ELR (cell line): Measurements from ENCODE around the gene RPL19.
"Not testable (repeated sequence)": the region's sequence is repeated elsewhere in the genome, so short reads cannot be mapped to it uniquely, and the experiment has no call there.

Experiments used
- DNase-seq: peaks from one replicate; pipeline ENCODE4 v3.0.0-alpha.2; 2015; ENCODE audit warnings: low read depth

RPL19 gene

DNA sequence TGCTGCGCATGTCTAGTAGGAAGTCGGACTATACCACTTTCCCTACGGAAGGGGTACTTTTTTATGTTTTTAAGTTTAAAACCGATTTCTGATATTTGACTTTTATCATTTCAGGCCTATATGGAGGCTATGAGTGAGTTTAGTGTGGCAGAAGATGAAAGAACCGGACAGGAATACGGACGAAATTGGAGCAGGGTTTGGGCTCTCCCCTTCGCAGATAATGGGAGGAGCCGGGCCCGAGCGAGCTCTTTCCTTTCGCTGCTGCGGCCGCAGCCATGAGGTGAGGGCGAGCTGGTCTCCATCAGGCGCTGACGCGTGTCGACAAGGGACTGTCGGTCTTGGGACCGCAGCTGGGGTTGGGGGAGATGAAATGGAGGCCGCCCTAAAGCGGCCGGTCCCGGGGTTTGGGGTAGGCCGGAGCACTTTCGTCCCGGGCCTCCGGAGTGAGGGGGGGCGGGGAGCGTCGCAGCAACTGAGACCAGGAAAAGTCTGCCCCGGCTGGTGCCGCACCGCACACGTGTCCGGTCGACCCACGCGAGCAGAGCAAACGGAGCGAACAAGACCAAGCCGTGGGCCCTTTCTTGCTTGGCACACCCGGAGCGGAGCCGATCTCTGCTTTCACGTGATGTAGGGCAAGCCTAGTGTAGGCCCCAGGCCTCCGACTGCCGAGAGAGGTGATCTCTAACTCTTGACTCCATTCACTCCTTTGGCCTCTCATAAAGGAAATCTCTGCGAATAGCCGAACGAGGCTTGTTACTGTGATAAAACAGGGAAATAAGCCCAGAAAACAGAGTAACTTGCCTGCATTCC lies at the start of gene RPL19:
TSS of gene RPL19 (plus strand) at position 214 of the 810 bp plus-strand sequence. CDS start at position 276, 62 bp downstream.
- peak; percentile 50 for DNase-seq

DNA sequence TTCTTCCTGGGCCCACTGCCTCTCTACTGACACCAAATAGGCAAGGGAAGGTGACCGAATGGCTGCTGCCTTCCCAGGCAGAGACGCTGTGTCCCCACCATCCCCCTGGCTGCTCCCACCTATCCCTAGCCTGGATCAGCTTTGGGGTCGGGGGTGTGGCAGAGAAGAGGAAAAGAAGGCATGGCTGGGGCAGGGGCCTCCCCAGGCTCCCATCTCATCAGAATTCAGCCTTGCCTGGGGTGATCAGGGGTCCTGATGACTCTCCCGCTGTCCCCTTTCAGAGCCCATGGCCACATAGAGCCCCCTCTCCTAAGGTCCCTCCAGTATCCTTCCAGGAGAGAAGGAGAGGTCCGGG lies 49.3 kb upstream of the RPL19 start:
- DNase-seq, result no peak

DNA sequence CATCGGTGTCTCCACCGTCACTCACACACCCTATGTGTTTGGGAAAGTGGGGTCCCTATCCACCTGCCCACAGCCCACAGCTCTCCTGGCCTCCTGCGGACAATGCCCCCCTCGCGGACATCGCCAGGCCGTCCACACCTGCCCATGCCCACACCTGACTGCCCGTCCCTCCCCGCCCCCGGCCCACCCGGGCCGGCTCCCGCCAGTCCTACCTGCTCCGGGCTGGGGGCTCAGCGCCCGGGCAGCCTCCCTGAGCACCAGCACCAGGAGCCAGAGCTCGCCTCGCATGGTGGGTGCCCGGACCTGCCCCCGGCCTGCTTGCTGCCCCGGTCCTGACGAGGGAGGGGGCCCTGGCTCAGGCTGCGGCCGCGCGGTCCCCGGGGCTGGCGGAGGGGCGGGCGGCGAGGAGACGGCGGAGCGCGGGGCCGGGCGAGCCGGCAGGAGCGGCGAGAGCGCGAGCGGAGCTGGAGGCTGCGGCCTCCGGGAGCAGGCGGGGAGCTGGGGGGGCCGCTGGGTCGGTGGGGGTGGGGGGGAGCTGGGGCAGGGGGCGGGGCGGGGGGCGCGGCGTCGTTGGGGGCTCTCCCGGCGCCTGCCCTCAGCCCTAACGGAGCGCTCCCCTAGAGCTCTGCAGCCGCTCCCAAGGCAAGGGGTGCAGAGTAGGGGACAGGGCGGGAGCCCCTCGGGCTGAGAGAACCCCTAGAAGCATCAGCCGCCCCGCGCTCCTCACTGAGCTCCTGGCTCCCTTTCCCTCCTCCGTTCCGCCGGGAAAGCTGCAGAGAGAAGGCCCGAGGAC lies 48.7 kb upstream of the RPL19 start, which contains the start of gene PLXDC1:
TSS of gene PLXDC1 (minus strand) at position 488 of the 793 bp plus-strand sequence. CDS start at position 288, 200 bp downstream.
- DNase-seq, result no peak

DNA sequence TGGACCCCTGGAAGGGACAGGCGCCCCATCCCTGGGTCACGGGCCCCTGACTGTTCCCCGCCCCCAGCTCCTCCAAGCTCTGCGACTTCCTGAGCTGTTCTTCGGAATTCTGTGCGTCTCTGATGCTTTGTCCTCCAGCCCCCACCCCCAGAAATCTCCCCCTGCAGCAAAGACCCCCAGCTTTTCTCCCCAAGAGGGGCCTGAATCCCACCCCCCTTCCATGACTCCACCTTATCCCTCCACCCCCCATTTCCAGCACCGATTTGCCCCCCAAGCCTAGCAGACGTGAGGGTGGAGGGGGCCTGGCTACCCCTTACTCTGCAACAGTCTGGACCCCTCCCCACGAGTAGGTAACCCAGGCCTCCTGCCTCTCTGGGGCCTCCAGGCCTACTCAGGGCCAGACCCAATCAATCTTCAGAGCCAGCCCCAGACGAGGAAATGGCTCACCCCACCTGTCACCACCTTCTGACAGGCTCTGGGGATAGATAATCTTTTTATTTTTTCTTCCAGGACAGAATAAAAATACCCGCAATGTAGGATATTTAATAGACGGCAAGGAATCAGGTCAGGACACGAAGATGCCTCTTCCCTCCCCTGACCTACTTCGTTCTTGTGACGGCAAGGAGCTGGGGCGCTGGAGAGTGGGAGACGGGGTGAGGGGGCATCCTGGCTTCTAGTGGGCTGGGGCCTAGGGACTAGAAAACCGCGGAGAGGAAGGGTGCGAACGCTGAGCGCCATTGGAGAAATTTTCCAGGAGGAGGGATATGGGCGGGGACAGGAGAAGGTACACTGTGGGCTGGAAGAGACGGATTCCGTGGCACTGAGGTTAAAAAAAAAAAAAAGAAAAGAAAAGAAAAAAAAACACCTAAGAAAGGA lies 47.9 kb upstream of the RPL19 start:
- no peak for DNase-seq

DNA sequence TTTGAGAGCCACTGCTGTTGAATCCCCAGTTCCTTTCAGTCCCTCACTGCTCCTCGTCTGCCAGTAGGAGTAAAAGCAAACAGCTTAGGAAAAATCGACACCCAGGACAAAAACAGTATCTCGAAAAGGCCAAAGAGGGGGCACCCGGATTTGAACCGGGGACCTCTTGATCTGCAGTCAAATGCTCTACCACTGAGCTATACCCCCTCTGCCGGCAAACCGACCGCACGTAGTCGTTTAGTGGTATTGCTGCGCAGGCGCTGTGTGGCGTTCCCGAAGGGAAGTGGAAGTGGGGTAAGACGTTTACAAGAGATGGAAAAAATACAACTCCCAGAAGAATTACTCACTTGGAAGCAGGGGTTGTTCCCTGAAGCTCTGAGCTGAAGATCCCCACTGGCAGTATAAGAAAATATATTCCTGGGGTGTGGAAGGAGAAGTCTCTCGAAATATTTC lies 46.5 kb upstream of the RPL19 start:
- peak; percentile 92 for DNase-seq

DNA sequence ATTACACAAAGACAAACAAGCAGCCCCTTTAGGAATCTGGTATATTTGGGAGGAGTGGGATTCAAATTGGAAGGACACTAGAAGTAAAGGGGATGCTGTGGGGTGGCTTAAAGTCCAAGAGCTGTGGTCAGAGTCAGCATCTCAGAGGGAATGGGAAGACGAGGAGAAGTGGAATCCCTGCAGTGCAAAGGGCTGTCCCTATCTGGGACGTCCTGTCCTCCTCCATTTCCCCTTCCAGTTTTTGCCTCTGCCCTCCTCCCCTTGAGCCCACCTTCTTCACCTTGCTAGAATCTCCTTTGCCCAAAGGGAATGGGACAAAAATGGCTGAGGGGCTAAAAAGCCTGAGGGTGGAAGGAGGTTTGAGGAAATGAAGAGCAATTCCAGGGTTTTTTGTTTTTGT lies 44.4 kb upstream of the RPL19 start:
- no peak for DNase-seq

DNA sequence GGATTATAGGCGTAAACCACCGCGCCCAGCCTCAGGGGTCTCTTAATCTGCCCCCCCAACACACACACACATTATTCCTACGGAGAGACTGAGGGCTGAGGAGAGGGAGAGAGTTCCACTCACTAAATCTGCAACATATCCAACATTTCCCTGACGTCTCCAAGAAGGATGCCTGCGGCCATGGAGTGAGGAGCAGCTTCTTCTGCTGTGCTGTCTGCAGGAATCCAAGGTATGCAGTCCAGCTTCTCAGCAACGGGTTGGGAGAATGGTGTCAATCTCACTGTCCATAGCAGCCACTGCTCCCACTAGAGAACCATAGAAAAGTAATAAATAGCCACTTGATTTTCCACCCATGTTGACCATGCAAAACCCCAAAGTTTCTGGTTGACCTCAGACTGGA lies 43.6 kb upstream of the RPL19 start:
- no peak for DNase-seq

DNA sequence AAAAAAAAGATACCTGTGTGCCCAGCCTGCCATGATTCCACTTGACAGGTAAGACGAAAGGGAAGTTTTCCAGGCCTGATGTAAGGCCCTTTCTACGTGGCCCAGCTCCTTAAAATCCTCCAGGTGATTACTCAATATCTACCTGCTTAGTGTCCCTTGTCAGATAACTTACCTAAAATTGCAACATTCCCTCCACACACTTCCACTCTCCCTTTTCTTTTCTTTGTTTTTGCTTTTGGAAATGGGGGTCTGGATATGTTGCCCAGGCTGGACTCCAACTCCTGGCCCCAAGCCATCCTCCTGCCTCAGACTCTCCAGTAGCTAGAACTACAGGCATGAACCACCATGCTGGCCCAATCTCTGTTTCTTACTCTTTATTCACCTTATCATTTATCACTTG lies 41.5 kb upstream of the RPL19 start:
- no peak for DNase-seq

DNA sequence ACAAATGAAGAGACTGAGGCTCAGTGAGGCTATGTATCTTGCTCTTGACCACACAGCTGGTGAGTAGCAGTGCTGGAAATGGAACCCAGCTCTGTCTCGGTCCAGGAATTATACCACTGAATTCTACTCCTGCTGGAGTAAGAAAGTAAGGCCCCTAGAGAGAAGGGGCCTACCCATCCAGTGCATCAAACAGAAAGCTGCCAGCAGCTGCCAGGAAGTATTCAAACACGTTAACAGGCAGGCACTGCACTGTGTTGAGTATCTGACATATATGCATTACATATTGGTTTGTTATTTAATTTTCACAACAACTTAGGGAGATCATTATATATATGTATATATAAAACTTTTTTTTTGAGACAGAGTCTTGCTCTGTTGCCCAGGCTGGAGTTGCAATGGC lies 38.1 kb upstream of the RPL19 start:
- DNase-seq, result no peak

DNA sequence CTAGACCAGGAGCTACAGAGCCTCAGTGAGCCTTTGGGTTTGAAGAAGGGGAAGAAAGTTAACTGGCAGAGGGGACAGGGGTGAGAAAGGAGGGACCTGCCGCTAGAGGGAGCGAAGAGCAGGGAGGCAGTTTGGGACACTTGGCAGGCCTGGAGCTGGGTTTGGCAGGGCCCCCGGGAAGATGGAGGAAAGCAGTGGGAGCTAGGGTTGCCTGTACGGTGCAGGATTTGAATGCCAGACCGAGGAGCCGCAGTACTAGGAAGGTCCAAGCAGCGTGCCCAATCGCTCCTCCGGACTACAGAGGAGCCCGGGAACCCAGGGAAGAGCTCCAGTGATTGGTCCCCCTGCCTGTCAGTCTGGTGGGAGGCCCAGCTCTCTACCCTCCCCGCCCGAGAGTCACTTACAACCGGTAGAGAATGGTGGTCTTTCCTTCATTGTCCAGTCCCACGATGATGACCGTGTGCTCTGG lies 35.4 kb upstream of the RPL19 start:
- peak; percentile 94 for DNase-seq

DNA sequence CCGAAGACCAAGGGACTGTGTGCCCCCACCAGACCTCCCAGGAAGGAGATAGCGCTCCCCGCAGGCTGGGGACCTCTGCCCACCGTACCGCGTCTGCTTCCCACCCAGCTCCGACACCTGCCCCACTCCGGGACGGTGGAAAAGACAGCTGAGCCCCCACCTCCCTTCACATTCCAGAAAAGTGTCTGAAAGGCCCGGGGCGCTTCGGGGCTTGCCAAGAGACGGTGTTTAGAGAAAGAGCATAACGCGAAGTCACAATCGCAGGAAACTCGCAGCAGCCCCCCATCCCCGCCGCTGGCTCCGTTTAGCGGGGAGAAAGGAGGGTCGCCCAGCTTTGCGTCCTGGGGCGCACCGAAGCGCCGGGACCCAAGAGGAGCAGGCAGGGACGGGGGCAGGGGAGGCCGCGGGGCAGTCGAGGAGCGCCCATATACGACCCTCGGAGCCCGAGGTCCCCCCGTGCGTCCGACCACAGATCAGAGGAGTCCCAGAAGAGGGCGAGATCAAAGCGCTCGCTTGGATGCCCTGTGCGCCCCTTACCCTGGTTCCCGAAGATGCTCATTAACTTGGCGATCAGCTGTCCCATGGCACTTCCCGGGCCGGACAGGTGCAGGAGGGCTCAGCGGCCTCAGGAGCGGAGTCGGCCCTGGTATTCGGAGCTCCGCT lies 34.8 kb upstream of the RPL19 start:
- no peak for DNase-seq

DNA sequence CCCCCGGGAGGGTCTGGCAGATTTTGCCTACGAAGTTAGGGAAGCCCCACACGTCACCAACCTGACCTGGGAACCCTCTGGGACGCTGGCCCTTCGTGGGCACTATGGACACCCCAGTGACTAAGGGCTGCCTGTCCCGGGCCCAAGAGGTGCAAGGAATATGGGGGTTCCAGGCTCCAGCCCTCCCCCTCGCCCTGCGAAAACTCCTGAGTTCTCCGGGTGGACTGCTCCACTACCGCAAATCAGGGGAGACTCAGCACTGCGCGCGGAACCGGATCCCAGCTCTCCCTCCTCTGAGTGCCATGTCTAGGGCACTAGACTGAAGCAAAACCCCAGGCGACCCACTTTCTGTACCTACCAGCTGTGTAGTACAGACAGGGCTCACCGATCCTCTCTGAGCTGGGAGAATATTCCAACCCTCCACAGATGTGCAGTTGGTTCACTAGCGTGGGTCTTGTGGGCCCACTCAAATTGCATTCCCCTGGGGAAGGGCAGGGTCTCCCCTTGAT lies 34.2 kb upstream of the RPL19 start, which contains the start of gene ARL5C:
TSS of gene ARL5C (minus strand) at position 321 of the 509 bp plus-strand sequence. CDS start 401 bp downstream, outside the sequence.
- DNase-seq, result no peak

DNA sequence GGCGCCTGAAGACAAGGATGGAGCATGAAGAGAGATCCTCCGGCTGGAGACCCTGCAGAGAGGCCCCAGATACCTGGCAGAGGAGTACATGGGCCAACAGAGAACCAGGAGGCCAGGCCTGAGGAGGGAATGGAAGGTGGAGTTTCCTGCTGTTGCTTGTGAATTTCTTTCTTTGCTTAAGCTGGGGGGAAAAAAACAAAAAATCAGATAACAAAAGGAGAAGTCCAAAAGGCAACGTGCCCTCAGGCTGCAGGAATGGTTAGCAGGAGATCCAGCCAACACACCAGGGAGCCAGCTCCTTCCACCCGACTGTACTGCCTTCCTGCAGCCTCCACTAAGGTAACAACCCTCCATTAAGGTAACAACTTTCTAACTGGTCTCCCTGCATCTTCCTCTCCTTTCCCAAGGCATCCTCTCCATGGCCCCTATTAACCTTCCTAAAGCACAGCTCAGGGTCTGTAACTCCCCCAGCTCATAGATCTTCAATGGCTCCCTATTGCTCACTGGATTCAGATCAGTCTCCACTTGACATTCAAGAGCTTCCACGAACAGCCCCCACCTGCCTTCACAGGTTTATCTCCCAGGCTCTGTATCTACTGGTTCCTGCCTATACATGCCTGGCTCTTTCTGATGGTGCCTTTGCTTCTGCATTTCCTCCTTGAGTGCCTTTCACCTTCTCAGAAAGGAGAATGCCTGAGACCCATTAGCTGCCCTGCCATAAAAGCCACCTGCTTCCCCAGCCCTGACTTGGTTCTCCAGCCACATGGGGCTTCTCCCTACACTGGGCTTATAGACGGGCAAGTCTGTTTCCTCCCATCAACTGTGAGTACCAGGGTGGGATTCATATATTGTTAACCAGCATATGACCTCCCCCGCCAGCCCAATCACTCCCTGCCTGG lies 33.4 kb upstream of the RPL19 start:
- no peak for DNase-seq

DNA sequence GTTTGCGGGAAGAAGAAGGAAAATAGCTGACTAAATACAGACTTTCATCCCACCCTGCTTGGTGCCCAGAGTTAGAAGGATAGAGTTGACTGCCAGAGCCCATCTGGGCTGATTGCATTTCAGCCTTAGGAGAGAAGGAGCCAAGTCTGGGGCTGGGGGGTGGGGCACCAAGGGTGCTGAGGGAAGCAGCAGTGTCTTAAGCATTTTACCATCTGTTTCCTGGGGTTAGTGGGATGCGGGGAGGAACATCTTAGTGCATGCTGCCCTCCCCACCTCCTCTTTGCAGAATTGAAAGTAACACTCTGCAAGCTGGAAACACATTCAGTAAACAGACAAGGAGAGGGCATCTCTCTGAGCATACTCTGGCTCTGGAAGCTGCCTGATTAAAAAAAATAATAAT lies 32.6 kb upstream of the RPL19 start:
- no peak for DNase-seq

DNA sequence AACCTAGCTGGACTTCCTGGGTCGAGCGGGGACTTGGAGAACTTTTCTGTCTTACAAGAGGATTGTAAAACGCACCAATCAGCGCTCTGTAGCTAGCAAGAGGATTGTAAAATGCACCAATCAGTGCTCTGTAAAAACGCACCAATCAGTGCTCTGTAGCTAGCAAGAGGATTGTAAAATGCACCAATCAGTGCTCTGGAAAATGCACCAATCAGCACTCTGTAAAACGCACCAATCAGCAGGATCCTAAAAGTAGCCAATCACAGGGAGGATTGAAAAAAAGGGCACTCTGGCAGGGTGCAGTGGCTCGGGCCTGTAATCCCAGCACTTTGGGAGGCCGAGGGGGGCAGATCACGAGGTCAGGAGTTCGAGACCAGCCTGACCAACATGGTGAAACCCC lies 31.6 kb upstream of the RPL19 start:
- not testable (repeated sequence) for DNase-seq

DNA sequence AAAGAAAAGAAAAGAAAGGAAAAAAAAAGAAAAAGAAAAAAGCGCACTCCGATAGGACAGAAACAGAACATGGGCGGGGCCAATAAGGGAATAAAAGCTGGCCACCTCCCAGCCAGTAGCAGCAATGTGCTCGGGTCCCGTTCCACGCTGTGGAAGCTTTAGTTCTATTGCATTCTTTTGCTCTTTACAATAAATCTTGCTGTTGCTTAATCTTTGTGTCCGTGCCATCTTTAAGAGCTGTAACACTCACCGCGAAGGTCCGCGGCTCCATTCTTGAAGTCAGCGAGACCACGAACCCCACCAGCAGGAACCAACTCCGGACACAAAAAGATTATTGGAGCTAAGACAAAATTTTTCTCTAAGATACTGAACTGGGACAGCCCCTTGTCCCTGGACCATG lies 31.0 kb upstream of the RPL19 start:
- DNase-seq, result no peak

DNA sequence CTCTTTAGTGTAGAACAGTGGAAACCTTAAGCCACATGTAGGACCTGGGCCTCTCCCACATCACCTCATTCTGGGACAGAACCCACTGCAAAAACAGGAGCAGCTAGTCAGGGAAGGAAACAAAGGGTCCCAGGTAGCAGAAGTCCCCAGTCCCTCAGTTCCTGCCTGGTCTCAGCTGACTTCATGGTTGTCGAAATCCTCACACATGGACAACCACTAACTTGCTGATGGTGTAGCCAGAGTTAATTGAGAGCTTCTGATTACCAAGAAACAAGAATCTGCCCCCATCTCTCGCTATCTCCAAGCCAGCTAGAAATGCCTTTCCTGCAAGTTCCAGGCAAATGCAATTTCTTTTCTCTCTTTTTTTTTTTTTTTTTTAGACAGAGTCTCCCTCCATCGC lies 30.6 kb upstream of the RPL19 start:
- DNase-seq, result no peak

DNA sequence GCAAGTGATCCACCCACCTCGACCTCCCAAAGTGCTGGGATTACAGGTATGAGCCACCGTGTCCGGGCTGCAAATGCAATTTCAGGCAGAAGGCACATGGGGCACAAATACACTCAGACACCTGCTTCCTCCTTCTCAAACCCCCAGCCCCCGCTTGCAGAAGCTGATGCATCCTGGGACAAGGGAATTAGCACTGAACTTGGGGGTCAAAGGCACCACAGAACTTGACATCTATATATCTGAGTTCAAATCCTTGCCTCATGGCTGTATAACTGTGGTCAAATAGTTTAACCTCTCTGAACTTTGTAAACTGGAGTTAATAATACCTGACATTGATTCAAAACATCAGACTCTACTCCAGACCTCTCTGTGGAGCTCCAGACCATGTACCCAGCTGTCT lies 30.0 kb upstream of the RPL19 start:
- no peak for DNase-seq

DNA sequence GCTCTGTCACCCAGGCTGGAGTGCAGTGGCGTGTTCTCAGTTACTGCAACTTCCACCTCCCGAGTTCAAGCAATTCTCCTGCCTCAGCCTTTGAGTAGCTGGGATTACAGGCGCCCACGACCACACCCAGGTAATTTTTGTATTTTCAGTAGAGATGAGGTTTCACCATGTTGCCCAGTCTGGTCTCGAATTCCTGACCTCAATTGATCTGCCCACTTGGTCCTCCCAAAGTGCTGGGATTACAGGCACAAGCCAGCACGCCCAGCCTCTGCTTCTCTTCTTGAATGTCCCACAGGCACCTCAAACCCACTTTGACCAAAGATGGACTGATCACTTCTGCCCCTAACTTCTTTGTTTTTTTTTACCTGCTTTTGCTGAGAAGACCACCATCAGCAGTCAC lies 29.5 kb upstream of the RPL19 start:
- no peak for DNase-seq

DNA sequence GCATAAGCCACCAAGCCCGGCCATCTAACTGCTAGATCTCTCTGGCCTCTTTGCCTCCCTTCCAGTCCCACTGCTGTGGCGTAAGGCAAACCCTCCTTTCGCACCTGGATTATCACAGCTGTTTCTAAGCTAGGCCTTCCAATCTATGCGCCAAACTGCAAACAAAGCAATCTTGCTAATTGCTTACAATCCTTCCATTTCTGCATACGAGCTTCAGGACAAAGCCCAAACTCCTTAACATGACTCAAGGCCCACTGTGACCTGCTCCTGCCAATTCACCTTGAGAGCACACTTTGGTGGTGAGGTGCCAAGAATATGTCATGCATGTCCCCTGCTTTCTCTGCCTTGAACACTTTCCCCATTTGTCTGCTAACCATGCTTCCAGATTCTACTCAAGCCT lies 28.1 kb upstream of the RPL19 start:
- no peak for DNase-seq
